ENCODE results near the gene CPLX1. TPM values are rescaled to one million over a fixed set of nuclear protein-coding genes. Genes with fewer than 3 reads are reported as not detected.

Gene CPLX1
- total RNA-seq, 1 donor: not detected

- no peak overlapping the region for H2AFZ ChIP-seq (ENCODE audit: low read length)
- no peak overlapping the region for H3K4me2 ChIP-seq (ENCODE audit: insufficient read depth, low read length)
- H3K79me2 ChIP-seq (ENCODE audit: insufficient read depth, low read length): no peaks in the 10 kb centered on the region
- H3K4me3 ChIP-seq (ENCODE audit: insufficient read depth, low read length): no peak overlapping the region
- H4K20me1 ChIP-seq (ENCODE audit: insufficient read depth, low read length): no peaks in the 10 kb centered on the region
- peak; percentile 94 for DNase-seq (ENCODE audit: insufficient read length, low spot score, missing footprints)
- H3K27ac ChIP-seq (ENCODE audit: low read depth, low read length): no peak overlapping the region
- no peaks in the 10 kb centered on the region for H3K9me3 ChIP-seq (ENCODE audit: low read depth, low read length)
- no peaks in the 10 kb centered on the region for H3K27me3 ChIP-seq (ENCODE audit: insufficient read depth, low read length)
- TF ChIP-seq, protein P1, sequence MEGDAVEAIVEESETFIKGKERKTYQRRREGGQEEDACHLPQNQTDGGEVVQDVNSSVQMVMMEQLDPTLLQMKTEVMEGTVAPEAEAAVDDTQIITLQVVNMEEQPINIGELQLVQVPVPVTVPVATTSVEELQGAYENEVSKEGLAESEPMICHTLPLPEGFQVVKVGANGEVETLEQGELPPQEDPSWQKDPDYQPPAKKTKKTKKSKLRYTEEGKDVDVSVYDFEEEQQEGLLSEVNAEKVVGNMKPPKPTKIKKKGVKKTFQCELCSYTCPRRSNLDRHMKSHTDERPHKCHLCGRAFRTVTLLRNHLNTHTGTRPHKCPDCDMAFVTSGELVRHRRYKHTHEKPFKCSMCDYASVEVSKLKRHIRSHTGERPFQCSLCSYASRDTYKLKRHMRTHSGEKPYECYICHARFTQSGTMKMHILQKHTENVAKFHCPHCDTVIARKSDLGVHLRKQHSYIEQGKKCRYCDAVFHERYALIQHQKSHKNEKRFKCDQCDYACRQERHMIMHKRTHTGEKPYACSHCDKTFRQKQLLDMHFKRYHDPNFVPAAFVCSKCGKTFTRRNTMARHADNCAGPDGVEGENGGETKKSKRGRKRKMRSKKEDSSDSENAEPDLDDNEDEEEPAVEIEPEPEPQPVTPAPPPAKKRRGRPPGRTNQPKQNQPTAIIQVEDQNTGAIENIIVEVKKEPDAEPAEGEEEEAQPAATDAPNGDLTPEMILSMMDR (IDR thresholded peaks at IDR 0.05; ENCODE audit: extremely low read depth, low read depth, low read length): no peak
- no peaks in the 10 kb centered on the region for H3K36me3 ChIP-seq (ENCODE audit: insufficient read depth, low read length)
- peaks cover 6% of the 10 kb centered on the region for H3K4me1 ChIP-seq (ENCODE audit: insufficient read depth, low read length)
Measured at GRCh38 chr4:845836-846251, 19.9 kb upstream of the CPLX1 start.

GRCh38 chr4:845233-845835 lies 19.4 kb upstream of the CPLX1 start:
- TF ChIP-seq, protein P1 (IDR thresholded peaks at IDR 0.05; ENCODE audit: extremely low read depth, low read depth, low read length): no peak
- Histone ChIP-seq H3K27me3 (ENCODE audit: insufficient read depth, low read length) (no peaks in the 10 kb centered on the region), H3K4me2 (ENCODE audit: insufficient read depth, low read length) (no peak overlapping the region), H3K27ac (ENCODE audit: low read depth, low read length) (no peak overlapping the region), H3K4me3 (ENCODE audit: insufficient read depth, low read length) (no peak overlapping the region), H2AFZ (ENCODE audit: low read length) (no peak overlapping the region), H3K4me1 (ENCODE audit: insufficient read depth, low read length) (peaks cover 6% of the 10 kb centered on the region), H3K36me3 (ENCODE audit: insufficient read depth, low read length) (no peaks in the 10 kb centered on the region), H4K20me1 (ENCODE audit: insufficient read depth, low read length) (no peaks in the 10 kb centered on the region), H3K9me3 (ENCODE audit: low read depth, low read length) (no peaks in the 10 kb centered on the region), H3K79me2 (ENCODE audit: insufficient read depth, low read length) (no peaks in the 10 kb centered on the region)
- DNase-seq (ENCODE audit: insufficient read length, low spot score, missing footprints): peak; percentile 94

GRCh38 chr4:844752-845232 lies 18.9 kb upstream of the CPLX1 start:
- Histone ChIP-seq H3K36me3 (ENCODE audit: insufficient read depth, low read length) (no peaks in the 10 kb centered on the region), H3K27ac (ENCODE audit: low read depth, low read length) (no peak overlapping the region), H3K4me3 (ENCODE audit: insufficient read depth, low read length) (no peak overlapping the region), H4K20me1 (ENCODE audit: insufficient read depth, low read length) (no peaks in the 10 kb centered on the region), H3K4me2 (ENCODE audit: insufficient read depth, low read length) (no peak overlapping the region), H2AFZ (ENCODE audit: low read length) (no peak overlapping the region), H3K27me3 (ENCODE audit: insufficient read depth, low read length) (no peaks in the 10 kb centered on the region), H3K9me3 (ENCODE audit: low read depth, low read length) (no peaks in the 10 kb centered on the region), H3K4me1 (ENCODE audit: insufficient read depth, low read length) (peaks cover 6% of the 10 kb centered on the region), H3K79me2 (ENCODE audit: insufficient read depth, low read length) (no peaks in the 10 kb centered on the region)
- TF ChIP-seq, protein P1 (IDR thresholded peaks at IDR 0.05; ENCODE audit: extremely low read depth, low read depth, low read length): no peak
- DNase-seq (ENCODE audit: insufficient read length, low spot score, missing footprints): peak; percentile 77

- peak; percentile 37 for DNase-seq (ENCODE audit: insufficient read length, low spot score, missing footprints)
- no peak overlapping the region for H3K4me2 ChIP-seq (ENCODE audit: insufficient read depth, low read length)
Measured at GRCh38 chr4:839675-840443, 13.9 kb upstream of the CPLX1 start.

More at GRCh38 chr4:839675-840443, 13.9 kb upstream of the CPLX1 start:
- Histone ChIP-seq H3K9me3 (ENCODE audit: low read depth, low read length) (peaks cover 9% of the 10 kb centered on the region), H3K36me3 (ENCODE audit: insufficient read depth, low read length) (no peaks in the 10 kb centered on the region), H4K20me1 (ENCODE audit: insufficient read depth, low read length) (no peaks in the 10 kb centered on the region), H3K79me2 (ENCODE audit: insufficient read depth, low read length) (no peaks in the 10 kb centered on the region), H2AFZ (ENCODE audit: low read length) (no peak overlapping the region), H3K4me3 (ENCODE audit: insufficient read depth, low read length) (no peak overlapping the region), H3K4me1 (ENCODE audit: insufficient read depth, low read length) (no peaks in the 10 kb centered on the region), H3K27ac (ENCODE audit: low read depth, low read length) (no peak overlapping the region), H3K27me3 (ENCODE audit: insufficient read depth, low read length) (no peaks in the 10 kb centered on the region)
- TF ChIP-seq, protein P1 (IDR thresholded peaks at IDR 0.05; ENCODE audit: extremely low read depth, low read depth, low read length): no peak

Data from osteoblast (primary cell).